ENCODE data around the gene NOD2.
A peak's percentile ranks its signal among the peaks of the same experiment; 100 is the strongest.

Gene NOD2

GRCh38 chr16:50679266-50679665, 14.1 kb upstream of the NOD2 start:
- peak overlapping the region; percentile 88 for H3K27ac ChIP-seq
- no peak overlapping the region for H3K9ac ChIP-seq
- TF ChIP-seq Cebpa-rat (IDR thresholded peaks at IDR 0.05) = no peak
- peaks cover 50% of the 10 kb centered on the region for H3K4me1 ChIP-seq
- no peak overlapping the region for H3K4me3 ChIP-seq
- H4K20me1 ChIP-seq = 0 out of 2 replicates have a peak, but pooled peaks cover 13% of the 10 kb centered on the region
- peaks cover 3% of the 10 kb centered on the region; the same call in 1 of the 2 replicates for H3K9me3 ChIP-seq
- H3K27me3 ChIP-seq = no peaks in the 10 kb centered on the region
- H3K4me2 ChIP-seq = peak overlapping the region; percentile 97; the same call in 1 of the 2 replicates
- peaks cover 52% of the 10 kb centered on the region for H3K36me3 ChIP-seq

- no peak for TF ChIP-seq Cebpa-rat (IDR thresholded peaks at IDR 0.05)
- H4K20me1 ChIP-seq = 0 out of 2 replicates have a peak, but pooled peaks cover 13% of the 10 kb centered on the region
- H3K9ac ChIP-seq = peak overlapping the region; percentile 78
- peak overlapping the region; percentile 67 for H3K4me3 ChIP-seq
- peak overlapping the region; percentile 97 for H3K4me2 ChIP-seq
- peak overlapping the region; percentile 88 for H3K27ac ChIP-seq
- peaks cover 57% of the 10 kb centered on the region for H3K4me1 ChIP-seq
- peaks cover 45% of the 10 kb centered on the region for H3K36me3 ChIP-seq
- no peaks in the 10 kb centered on the region for H3K9me3 ChIP-seq
- H3K27me3 ChIP-seq = no peaks in the 10 kb centered on the region
Observed at GRCh38 chr16:50679676-50680555, 13.5 kb upstream of the NOD2 start.

GRCh38 chr16:50680556-50680893, 12.9 kb upstream of the NOD2 start:
- Histone ChIP-seq H3K9ac (peak overlapping the region; percentile 78), H3K27ac (peak overlapping the region; percentile 88)

GRCh38 chr16:50681021-50681885, 12.2 kb upstream of the NOD2 start, which contains the start of gene SNX20:
Gene SNX20 (minus strand): TSS chr16:50681312. CDS start chr16:50677526, 3,786 bp downstream.
- Histone ChIP-seq H3K4me1 (peaks cover 69% of the 10 kb centered on the region), H3K4me3 (peak within 1 kb of the TSS; percentile 67), H3K27me3 (no peaks in the 10 kb centered on the region), H3K4me2 (peak within 1 kb of the TSS; percentile 97), H3K9me3 (no peaks in the 10 kb centered on the region), H3K9ac (peak within 1 kb of the TSS; percentile 78), H3K36me3 (peaks cover 32% of the 10 kb centered on the region), H3K27ac (peak within 1 kb of the TSS; percentile 88), H4K20me1 (0 out of 2 replicates have a peak, but pooled peaks cover 13% of the 10 kb centered on the region)
- TF ChIP-seq Cebpa-rat (IDR thresholded peaks at IDR 0.05) = no peak

More at GRCh38 chr16:50680556-50680893, 12.9 kb upstream of the NOD2 start:
- Histone ChIP-seq H3K4me1 (peaks cover 63% of the 10 kb centered on the region), H3K4me2 (peak overlapping the region; percentile 97), H4K20me1 (0 out of 2 replicates have a peak, but pooled peaks cover 13% of the 10 kb centered on the region), H3K36me3 (peaks cover 39% of the 10 kb centered on the region), H3K9me3 (no peaks in the 10 kb centered on the region), H3K4me3 (peak overlapping the region; percentile 67), H3K27me3 (no peaks in the 10 kb centered on the region)
- TF ChIP-seq Cebpa-rat (IDR thresholded peaks at IDR 0.05) = no peak

- no peak for TF ChIP-seq Cebpa-rat (IDR thresholded peaks at IDR 0.05)
- Histone ChIP-seq H3K4me1 (peaks cover 69% of the 10 kb centered on the region), H3K4me2 (peak overlapping the region; percentile 89), H3K4me3 (peak overlapping the region; percentile 40; the same call in 1 of the 2 replicates), H3K9me3 (no peaks in the 10 kb centered on the region), H3K27me3 (no peaks in the 10 kb centered on the region), H3K27ac (peak overlapping the region; percentile 53), H3K9ac (no peak overlapping the region), H4K20me1 (no peaks in the 10 kb centered on the region), H3K36me3 (peaks cover 10% of the 10 kb centered on the region; the same call in 1 of the 2 replicates)
Observed at GRCh38 chr16:50683689-50684374, 9.6 kb upstream of the NOD2 start.

- H3K9ac ChIP-seq = no peak overlapping the region
- H3K4me3 ChIP-seq = no peak overlapping the region
- H3K36me3 ChIP-seq = no peaks in the 10 kb centered on the region
- no peaks in the 10 kb centered on the region for H3K9me3 ChIP-seq
- no peaks in the 10 kb centered on the region for H3K27me3 ChIP-seq
- no peak for TF ChIP-seq Cebpa-rat (IDR thresholded peaks at IDR 0.05)
- no peaks in the 10 kb centered on the region for H4K20me1 ChIP-seq
- H3K4me2 ChIP-seq = peak overlapping the region; percentile 89
- peak overlapping the region; percentile 53 for H3K27ac ChIP-seq
- H3K4me1 ChIP-seq = peaks cover 57% of the 10 kb centered on the region
Observed at GRCh38 chr16:50684823-50685461, 8.5 kb upstream of the NOD2 start.

GRCh38 chr16:50685462-50686063, 7.8 kb upstream of the NOD2 start:
- H3K36me3 ChIP-seq = no peaks in the 10 kb centered on the region
- no peaks in the 10 kb centered on the region for H3K27me3 ChIP-seq
- H3K4me1 ChIP-seq = peaks cover 51% of the 10 kb centered on the region
- peak overlapping the region; percentile 89 for H3K4me2 ChIP-seq
- no peak for TF ChIP-seq Cebpa-rat (IDR thresholded peaks at IDR 0.05)
- no peak overlapping the region for H3K27ac ChIP-seq
- H4K20me1 ChIP-seq = no peaks in the 10 kb centered on the region
- H3K9me3 ChIP-seq = no peaks in the 10 kb centered on the region
- H3K4me3 ChIP-seq = no peak overlapping the region
- no peak overlapping the region for H3K9ac ChIP-seq

- no peaks in the 10 kb centered on the region for H3K27me3 ChIP-seq
- no peak overlapping the region for H3K4me3 ChIP-seq
- H3K4me1 ChIP-seq = peaks cover 32% of the 10 kb centered on the region
- TF ChIP-seq Cebpa-rat (IDR thresholded peaks at IDR 0.05) = no peak
- H3K36me3 ChIP-seq = no peaks in the 10 kb centered on the region
- H4K20me1 ChIP-seq = no peaks in the 10 kb centered on the region
- H3K9me3 ChIP-seq = no peaks in the 10 kb centered on the region
- no peak overlapping the region for H3K9ac ChIP-seq
- H3K4me2 ChIP-seq = no peak overlapping the region
- H3K27ac ChIP-seq = no peak overlapping the region
Observed at GRCh38 chr16:50688083-50688482, 5.3 kb upstream of the NOD2 start.
